Astrocyte of the cerebellum (primary cell): ENCODE measurements around the gene SMG6.

Experiments
- DNase-seq: peaks from one replicate; pipeline ENCODE4 v3.0.0-alpha.2; 2011; ENCODE audit warnings: low read depth
- H3K4me3 ChIP-seq: 2 replicates; pipeline ENCODE4 v1.5.1; 2011; ENCODE audit warnings: mild to moderate bottlenecking, low read depth, low read length, moderate library complexity
- in situ Hi-C: cut with HindIII; loops from 2 replicates; pipeline ENCODE4 v1.10.0; 2017; ENCODE audit warnings: low sequenced_read_pairs
- TF ChIP-seq, protein P1 (sequence below): IDR thresholded peaks from 2 replicates; pipeline ENCODE4 v1.5.1; 2012; ENCODE audit warnings: low read length, low read depth, moderate library complexity, mild to moderate bottlenecking; ENCODE audit errors: missing control alignments

SMG6 gene

DNA sequence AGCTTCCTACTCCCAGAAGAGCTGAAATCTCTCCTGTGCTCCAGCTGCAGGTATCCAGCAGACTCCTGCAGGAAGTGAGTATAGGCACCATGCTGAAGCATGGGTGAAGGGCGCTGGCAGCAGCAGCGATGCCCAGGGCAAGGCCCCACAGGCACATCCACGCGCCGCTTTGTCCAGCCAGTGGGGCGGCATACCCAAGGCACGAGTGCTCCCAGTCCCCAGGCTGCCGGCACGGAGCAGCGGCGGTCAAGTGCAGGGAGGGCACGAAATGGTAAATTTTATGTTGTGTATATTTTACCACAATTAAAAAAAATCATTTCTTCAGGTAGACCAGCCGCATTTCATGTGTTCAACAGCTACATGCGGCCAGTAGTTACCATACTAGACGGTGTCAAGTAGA, 175.6 kb downstream of the SMG6 start:
- in situ Hi-C loops: no loop called here
- H3K4me3 ChIP-seq: no peak overlapping the region
- TF ChIP-seq, protein P1, sequence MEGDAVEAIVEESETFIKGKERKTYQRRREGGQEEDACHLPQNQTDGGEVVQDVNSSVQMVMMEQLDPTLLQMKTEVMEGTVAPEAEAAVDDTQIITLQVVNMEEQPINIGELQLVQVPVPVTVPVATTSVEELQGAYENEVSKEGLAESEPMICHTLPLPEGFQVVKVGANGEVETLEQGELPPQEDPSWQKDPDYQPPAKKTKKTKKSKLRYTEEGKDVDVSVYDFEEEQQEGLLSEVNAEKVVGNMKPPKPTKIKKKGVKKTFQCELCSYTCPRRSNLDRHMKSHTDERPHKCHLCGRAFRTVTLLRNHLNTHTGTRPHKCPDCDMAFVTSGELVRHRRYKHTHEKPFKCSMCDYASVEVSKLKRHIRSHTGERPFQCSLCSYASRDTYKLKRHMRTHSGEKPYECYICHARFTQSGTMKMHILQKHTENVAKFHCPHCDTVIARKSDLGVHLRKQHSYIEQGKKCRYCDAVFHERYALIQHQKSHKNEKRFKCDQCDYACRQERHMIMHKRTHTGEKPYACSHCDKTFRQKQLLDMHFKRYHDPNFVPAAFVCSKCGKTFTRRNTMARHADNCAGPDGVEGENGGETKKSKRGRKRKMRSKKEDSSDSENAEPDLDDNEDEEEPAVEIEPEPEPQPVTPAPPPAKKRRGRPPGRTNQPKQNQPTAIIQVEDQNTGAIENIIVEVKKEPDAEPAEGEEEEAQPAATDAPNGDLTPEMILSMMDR: no peak

GRCh38 chr17:2125013-2125535, 178.5 kb downstream of the SMG6 start:
- DNase-seq: no peak
- TF ChIP-seq, protein P1: no peak
- in situ Hi-C loops: no loop called here
- no peak overlapping the region for H3K4me3 ChIP-seq

More for the DNA sequence above, 175.6 kb downstream of the SMG6 start:
- no peak for DNase-seq

DNA sequence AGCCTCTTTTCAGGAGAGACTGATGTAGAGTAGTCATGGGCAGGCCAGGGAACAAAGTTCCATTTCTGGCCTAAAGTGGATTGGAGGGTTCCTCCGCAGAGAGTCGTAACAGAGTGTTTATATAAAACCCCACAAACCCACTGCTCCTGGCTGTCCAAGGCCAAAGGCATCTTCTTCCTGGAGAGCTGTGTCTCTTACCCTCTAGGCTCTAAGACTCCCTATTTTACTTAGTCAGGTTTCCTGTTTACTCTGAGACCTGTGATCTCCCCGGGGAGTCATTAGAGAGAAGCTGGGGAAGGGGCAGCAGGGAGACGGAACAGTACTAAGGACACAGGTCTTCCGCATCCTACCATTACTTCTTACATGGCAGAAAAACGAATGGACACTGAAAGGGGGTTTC, 179.2 kb downstream of the SMG6 start:
- in situ Hi-C loops: no loop called here
- TF ChIP-seq, protein P1: no peak
- no peak overlapping the region for H3K4me3 ChIP-seq
- no peak for DNase-seq

GRCh38 chr17:2123375-2124251, 180.0 kb downstream of the SMG6 start:
- no peak overlapping the region for H3K4me3 ChIP-seq
- no peak for DNase-seq
- TF ChIP-seq, protein P1: no peak
- in situ Hi-C loops: no loop called here

GRCh38 chr17:2122641-2123302, 180.8 kb downstream of the SMG6 start:
- TF ChIP-seq, protein P1: peak; percentile 32
- peak; percentile 78 for DNase-seq
- in situ Hi-C loops: no loop called here
- no peak overlapping the region for H3K4me3 ChIP-seq

- in situ Hi-C loops: no loop called here
- TF ChIP-seq, protein P1: no peak
- no peak overlapping the region for H3K4me3 ChIP-seq
- DNase-seq: no peak
These were observed 182.8 kb downstream of the SMG6 start for GRCh38 chr17:2120586-2121335.
